Measurements from ENCODE around the gene SLC12A9. TPM values are rescaled to one million over a fixed set of nuclear protein-coding genes. Genes with fewer than 3 reads are reported as not detected.
A peak's percentile ranks its signal among the peaks of the same experiment; 100 is the strongest.

SLC12A9 gene
- total RNA-seq, 1 donor: 22.6 TPM

DNA sequence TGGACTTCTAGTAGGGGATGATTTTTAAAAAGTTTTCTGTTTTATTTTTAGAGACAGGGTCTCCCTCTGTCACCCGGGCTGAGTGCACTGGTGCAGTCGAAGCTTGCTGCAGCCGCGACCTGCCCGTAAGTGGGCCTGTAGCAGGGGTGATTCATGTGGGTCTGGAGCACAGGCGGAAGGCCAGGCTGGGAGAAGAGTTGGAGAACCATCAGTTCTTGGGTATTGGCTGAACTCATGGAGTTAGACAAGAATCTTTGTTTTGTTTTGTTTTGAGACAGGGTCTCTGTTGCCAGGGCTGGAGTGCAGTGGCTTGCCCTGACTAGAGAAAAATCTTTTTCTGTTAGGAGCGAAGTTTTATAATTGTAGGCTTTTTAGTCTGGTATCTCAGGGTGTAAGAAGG lies 28.1 kb downstream of the SLC12A9 start:
- no peak overlapping the region for H3K4me3 ChIP-seq (ENCODE audit: low read length)
- no peaks in the 10 kb centered on the region for H3K27me3 ChIP-seq (ENCODE audit: insufficient read depth, low read length)
- peaks cover 19% of the 10 kb centered on the region for H3K4me1 ChIP-seq (ENCODE audit: insufficient read depth, low read length)
- H3K9me3 ChIP-seq (ENCODE audit: low read depth, low read length): no peaks in the 10 kb centered on the region

DNA sequence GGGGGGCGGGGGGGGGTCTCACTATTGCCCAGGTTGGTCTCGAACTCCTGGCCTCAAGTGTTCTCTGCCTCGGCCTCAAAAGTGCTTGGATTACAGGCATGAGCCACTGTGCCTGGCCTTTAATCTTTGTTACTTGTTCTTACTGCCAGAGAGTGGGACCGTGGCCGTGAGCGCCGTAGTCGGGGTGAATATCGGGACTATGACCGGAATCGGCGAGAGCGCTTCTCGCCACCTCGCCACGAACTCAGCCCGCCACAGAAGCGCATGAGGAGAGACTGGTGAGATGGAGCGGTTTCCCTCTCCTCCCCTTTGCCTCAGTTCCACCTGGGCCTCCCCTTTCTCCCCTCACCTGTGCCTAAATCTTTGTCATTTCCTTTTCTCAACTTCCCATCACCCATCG lies 28.6 kb downstream of the SLC12A9 start:
- H3K9me3 ChIP-seq (ENCODE audit: low read depth, low read length): no peaks in the 10 kb centered on the region
- peaks cover 16% of the 10 kb centered on the region for H3K4me1 ChIP-seq (ENCODE audit: insufficient read depth, low read length)
- H3K4me3 ChIP-seq (ENCODE audit: low read length): no peak overlapping the region
- H3K27me3 ChIP-seq (ENCODE audit: insufficient read depth, low read length): no peaks in the 10 kb centered on the region

DNA sequence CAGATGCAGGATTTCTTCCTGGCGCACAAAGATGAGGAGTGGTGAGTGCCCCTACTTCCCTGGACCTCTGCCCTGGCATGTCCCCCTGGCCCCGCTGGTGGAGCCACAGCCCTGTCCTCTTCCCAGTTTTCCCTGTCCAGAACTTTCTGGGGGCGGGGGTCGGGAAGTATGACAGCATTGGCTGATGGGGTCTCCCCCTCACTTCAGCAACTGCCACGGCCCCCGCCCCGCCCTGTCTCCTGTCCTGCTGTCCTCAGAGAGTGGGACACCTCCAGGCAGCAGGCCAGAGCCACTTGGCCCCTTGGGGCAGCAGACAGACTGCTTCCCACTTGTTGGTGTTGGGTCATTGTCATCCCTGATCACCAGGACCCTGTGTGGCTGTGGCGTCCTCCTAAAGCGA lies 29.7 kb downstream of the SLC12A9 start:
- H3K4me1 ChIP-seq (ENCODE audit: insufficient read depth, low read length): peaks cover 16% of the 10 kb centered on the region

DNA sequence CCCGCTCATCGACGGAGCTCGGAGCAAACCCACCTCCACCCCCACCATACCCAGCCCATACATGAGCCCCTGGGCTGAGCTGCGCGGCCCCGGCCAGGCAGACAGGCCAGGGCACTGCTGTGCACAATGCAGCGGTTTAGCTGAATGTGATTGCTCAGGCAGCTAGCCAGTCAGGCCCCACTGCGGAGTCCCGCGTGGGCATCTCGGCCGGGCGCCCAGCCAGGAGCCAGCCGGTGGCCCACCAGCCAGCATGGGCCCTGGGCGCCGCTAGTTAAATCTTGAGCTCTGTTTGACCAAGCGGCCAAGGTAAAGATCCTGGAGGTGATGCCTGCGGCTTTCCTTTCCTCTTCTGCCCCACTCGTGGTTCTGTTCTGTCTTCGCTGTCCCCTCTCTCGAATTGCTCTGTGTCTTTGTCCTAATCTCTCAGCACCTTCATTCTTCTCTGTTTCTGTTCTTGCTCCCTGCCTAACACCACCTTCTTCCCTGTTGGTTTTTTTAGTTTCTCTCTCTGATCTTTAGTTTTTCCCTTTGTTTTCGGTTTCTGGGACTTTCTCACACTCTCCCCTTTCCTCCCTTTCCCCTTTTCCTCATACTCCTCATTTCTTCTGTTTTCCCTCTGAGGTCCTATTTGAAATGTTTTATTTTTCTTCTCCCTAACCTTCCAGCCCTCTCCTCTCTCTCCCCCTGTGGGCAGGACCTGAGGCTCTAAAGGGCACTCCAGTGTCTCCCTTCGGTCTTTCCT lies 30.4 kb downstream of the SLC12A9 start:
- H3K4me3 ChIP-seq (ENCODE audit: low read length): no peak overlapping the region
- no peaks in the 10 kb centered on the region for H3K27me3 ChIP-seq (ENCODE audit: insufficient read depth, low read length)
- H3K4me1 ChIP-seq (ENCODE audit: insufficient read depth, low read length): peaks cover 24% of the 10 kb centered on the region
- H3K9me3 ChIP-seq (ENCODE audit: low read depth, low read length): no peaks in the 10 kb centered on the region

More for the DNA sequence above, 29.7 kb downstream of the SLC12A9 start:
- Histone ChIP-seq H3K9me3 (ENCODE audit: low read depth, low read length) (no peaks in the 10 kb centered on the region), H3K4me3 (ENCODE audit: low read length) (no peak overlapping the region), H3K27me3 (ENCODE audit: insufficient read depth, low read length) (no peaks in the 10 kb centered on the region)

DNA sequence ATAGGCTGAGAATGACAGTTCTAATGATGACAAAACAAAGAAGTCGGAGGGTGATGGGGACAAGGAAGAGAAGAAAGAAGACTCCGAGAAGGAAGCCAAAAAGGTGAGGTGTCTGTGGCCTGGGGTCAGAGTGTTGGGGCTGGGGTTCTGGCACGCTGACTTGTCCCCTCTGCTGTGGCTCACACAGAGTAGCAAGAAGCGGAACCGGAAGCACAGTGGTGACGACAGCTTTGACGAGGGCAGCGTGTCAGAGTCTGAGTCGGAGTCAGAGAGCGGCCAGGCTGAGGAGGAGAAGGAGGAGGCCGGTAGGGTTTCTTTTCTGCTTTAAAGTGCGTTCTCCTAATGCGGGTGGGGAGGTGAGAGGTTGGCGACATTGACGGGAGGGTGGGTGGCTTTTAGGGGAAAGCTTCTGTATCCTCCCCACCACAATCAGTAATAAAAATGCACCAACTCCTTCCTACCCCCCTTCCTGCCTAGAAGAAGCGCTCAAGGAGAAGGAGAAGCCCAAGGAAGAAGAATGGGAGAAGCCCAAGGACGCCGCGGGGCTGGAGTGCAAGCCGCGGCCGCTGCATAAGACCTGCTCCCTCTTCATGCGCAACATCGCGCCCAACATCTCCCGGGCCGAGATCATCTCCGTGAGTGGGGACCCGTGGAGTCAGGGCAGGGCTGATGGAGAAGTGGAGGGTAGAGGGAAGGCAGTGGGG lies 32.4 kb downstream of the SLC12A9 start:
- H3K9me3 ChIP-seq (ENCODE audit: low read depth, low read length): no peaks in the 10 kb centered on the region
- peaks cover 39% of the 10 kb centered on the region for H3K4me1 ChIP-seq (ENCODE audit: insufficient read depth, low read length)
- H3K4me3 ChIP-seq (ENCODE audit: low read length): no peak overlapping the region
- H3K27me3 ChIP-seq (ENCODE audit: insufficient read depth, low read length): no peaks in the 10 kb centered on the region

DNA sequence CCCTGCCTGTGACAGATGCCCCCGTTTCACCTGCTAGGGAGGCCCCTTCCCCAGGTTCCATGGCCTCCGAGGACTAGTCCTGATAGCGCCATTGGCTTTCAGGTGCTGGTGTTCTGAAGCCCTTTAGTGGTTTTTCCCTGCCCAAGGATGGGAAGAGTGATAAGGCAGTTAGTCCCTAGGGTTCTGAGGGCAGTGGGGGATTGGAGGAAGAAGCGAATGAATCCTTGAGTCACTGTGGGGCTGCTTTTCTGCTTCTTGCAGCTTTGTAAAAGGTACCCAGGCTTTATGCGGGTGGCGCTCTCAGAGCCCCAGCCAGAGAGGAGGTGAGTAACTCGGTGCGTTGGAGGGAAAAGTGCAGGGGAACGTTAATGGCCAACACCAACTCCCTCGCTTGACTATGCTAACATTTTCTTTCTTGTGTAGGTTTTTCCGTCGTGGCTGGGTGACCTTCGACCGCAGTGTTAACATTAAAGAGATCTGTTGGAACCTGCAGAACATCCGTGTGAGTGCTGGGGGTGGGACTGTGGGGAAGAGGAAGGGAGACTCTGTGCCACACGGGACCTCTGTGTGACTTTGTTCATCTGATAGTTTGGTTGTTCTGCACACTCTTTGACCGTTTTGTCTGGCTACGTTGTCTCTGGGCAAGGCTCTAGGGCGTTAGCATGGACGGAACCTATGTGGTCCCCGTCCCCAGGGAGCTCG lies 33.1 kb downstream of the SLC12A9 start:
- H3K9me3 ChIP-seq (ENCODE audit: low read depth, low read length): no peaks in the 10 kb centered on the region
- H3K4me1 ChIP-seq (ENCODE audit: insufficient read depth, low read length): peaks cover 46% of the 10 kb centered on the region
- H3K27me3 ChIP-seq (ENCODE audit: insufficient read depth, low read length): peaks cover 2% of the 10 kb centered on the region
- no peak overlapping the region for H3K4me3 ChIP-seq (ENCODE audit: low read length)

DNA sequence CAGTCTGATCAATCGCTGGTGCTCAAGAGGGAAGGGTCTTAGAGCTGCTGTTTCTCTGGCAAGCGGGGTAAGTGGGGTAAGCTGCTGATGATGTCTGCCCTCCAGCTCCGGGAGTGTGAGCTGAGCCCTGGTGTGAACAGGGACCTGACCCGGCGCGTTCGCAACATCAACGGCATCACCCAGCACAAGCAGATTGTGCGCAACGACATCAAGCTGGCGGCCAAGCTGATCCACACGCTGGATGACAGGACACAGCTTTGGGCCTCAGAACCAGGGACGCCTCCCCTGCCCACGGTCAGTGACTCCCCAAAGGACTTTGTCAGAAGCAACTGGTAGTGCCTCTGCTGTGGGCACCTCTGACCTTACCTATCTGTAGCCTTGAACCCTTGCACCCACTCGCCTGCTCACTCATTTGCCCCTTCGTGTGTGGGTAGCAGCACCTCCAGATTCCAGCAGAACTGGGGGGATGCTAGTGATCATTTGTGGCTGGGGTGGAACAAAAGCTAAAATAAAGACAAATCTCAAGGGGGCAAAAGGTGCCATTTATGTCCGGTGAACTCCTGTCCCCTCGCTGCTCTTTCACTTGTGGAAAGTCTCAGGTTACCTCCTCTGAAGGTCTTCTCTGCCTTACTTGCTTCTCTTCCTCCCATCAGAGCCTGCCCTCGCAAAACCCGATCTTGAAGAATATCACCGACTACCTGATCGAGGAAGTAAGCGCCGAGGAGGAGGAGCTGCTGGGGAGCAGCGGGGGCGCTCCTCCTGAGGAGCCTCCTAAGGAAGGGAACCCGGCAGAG lies 33.8 kb downstream of the SLC12A9 start:
- Histone ChIP-seq H3K27me3 (ENCODE audit: insufficient read depth, low read length) (peaks cover 9% of the 10 kb centered on the region), H3K9me3 (ENCODE audit: low read depth, low read length) (no peaks in the 10 kb centered on the region), H3K4me3 (ENCODE audit: low read length) (no peak overlapping the region), H3K4me1 (ENCODE audit: insufficient read depth, low read length) (peaks cover 53% of the 10 kb centered on the region)

DNA sequence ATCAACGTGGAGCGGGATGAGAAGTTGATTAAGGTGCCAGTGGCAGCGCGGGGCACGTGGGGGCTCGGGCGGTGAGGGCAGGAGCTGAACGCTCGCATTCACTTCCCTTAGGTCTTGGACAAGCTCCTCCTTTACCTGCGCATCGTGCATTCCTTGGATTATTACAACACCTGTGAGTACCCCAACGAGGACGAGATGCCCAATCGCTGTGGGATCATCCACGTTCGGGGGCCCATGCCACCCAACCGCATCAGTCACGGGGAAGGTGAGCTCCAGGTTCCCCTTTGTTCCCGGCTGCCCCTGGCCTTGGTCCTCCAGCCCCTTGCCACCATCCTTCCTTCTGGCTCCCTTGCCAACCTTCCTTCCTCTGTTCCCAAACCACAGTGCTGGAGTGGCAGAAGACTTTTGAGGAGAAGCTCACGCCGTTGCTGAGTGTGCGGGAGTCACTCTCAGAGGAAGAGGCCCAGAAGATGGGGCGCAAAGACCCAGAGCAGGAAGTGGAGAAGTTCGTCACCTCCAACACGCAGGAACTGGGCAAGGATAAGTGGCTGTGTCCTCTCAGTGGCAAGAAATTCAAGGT lies 34.5 kb downstream of the SLC12A9 start:
- H3K4me3 ChIP-seq (ENCODE audit: low read length): no peak overlapping the region
- H3K27me3 ChIP-seq (ENCODE audit: insufficient read depth, low read length): peaks cover 16% of the 10 kb centered on the region
- peaks cover 53% of the 10 kb centered on the region for H3K4me1 ChIP-seq (ENCODE audit: insufficient read depth, low read length)
- H3K9me3 ChIP-seq (ENCODE audit: low read depth, low read length): no peaks in the 10 kb centered on the region

DNA sequence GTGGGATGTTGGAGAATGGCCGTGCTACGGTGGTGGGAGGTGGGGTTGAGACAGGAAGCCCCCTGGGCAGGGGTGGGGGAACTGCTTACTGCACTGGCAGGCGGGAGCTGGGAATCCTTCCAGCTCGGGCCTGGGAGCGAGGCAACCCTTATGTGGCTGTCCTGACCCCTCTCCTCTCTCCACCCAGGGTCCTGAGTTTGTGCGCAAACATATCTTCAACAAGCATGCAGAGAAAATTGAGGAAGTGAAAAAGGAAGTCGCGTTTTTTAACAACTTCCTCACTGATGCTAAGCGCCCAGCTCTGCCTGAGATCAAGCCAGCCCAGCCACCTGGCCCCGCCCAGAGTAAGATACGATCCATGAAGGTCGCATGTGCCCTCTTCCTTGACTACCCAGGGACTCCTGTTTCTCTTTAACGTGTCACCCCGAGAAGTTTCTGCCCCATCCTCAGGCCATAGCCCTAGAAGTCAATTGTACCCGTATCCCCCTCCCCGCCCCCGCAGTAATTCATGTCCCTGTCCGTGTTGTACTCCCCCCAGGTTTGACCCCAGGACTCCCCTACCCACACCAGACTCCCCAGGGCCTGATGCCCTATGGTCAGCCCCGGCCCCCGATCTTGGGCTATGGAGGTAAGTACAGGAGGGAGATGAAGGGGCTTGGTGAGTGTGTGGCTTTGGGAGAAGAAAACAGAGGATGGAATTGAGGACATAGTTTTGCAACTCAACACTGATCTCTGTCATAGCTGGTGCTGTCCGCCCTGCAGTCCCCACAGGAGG lies 35.2 kb downstream of the SLC12A9 start:
- H3K9me3 ChIP-seq (ENCODE audit: low read depth, low read length): no peaks in the 10 kb centered on the region
- peaks cover 23% of the 10 kb centered on the region for H3K27me3 ChIP-seq (ENCODE audit: insufficient read depth, low read length)
- no peak overlapping the region for H3K4me3 ChIP-seq (ENCODE audit: low read length)
- H3K4me1 ChIP-seq (ENCODE audit: insufficient read depth, low read length): peaks cover 53% of the 10 kb centered on the region

DNA sequence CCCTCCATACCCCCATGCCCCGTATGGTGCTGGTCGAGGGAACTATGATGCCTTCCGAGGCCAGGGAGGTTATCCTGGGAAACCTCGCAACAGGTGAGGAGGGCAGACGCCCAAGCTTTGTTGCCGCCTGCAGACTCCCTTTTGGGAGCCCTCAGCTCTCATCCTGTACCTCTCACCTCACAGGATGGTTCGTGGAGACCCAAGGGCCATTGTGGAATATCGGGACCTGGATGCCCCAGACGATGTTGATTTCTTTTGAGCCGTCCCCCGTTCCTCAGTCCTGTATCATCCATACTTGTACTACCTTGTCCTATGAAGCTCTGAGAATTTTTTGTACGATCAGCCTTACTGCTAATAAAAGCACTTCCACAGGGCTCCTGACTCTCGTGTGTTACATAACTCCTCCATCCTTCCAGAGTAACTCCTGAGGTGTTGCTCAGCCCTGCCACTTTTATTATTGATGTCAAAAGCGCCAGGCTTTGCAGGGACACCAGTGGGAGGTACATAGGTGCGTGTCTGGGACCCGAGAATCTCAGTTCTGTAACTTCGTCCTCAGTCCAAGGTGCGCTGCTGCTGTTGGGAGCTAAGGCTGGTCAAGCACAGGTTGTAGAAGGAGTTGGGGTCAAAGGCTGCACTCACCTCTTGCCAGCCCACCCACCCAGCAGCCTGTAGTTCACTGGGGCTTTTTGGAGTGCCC lies 35.9 kb downstream of the SLC12A9 start:
- H3K9me3 ChIP-seq (ENCODE audit: low read depth, low read length): no peaks in the 10 kb centered on the region
- H3K4me3 ChIP-seq (ENCODE audit: low read length): no peak overlapping the region
- peaks cover 29% of the 10 kb centered on the region for H3K27me3 ChIP-seq (ENCODE audit: insufficient read depth, low read length)
- H3K4me1 ChIP-seq (ENCODE audit: insufficient read depth, low read length): peaks cover 53% of the 10 kb centered on the region

DNA sequence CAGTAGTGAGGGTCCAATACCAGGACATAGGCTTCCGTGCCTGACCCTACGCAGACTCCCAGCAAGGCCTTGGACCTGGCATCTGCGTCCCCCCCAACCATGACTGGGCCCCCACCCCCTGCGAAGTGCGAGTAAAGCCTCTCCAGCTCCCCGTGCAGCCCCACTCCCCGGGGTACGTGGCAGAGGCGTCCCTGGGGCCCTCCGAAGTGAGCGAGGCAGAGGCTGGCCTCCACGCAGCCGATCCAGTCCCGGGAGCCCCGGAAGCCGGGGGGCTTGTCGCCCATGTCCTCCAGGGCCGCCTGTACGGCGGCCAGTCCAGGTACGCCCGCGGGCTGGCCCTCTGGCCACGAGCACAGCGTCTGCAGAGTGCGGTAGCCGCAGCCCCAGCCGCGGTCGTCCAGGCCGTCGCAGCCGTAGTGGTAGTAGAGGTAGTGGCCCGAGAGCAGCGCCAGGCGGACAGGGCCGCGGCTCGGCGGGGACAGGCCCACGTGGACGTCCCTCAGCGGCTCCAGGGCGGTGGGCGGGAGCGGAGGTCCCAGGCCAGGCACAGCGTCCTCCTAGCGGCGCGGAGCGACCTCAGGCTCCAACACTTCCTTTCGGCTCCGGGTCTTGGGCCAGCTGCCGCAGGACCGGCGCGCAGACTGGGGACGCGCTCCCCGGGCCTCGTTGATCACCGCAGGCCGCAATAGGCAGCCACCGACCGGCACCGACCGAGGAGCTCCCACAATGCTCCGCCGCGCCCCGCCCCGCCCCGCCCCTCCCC lies 36.7 kb downstream of the SLC12A9 start, which contains the start of gene UFSP1:
Gene UFSP1 (minus strand): TSS at position 728 of the 763 bp plus-strand sequence. CDS start 444 bp downstream, at position 284.
- Histone ChIP-seq H3K27me3 (ENCODE audit: insufficient read depth, low read length) (peaks cover 34% of the 10 kb centered on the region), H3K4me3 (ENCODE audit: low read length) (peak within 1 kb of the TSS; percentile 58), H3K4me1 (ENCODE audit: insufficient read depth, low read length) (peaks cover 53% of the 10 kb centered on the region)

DNA sequence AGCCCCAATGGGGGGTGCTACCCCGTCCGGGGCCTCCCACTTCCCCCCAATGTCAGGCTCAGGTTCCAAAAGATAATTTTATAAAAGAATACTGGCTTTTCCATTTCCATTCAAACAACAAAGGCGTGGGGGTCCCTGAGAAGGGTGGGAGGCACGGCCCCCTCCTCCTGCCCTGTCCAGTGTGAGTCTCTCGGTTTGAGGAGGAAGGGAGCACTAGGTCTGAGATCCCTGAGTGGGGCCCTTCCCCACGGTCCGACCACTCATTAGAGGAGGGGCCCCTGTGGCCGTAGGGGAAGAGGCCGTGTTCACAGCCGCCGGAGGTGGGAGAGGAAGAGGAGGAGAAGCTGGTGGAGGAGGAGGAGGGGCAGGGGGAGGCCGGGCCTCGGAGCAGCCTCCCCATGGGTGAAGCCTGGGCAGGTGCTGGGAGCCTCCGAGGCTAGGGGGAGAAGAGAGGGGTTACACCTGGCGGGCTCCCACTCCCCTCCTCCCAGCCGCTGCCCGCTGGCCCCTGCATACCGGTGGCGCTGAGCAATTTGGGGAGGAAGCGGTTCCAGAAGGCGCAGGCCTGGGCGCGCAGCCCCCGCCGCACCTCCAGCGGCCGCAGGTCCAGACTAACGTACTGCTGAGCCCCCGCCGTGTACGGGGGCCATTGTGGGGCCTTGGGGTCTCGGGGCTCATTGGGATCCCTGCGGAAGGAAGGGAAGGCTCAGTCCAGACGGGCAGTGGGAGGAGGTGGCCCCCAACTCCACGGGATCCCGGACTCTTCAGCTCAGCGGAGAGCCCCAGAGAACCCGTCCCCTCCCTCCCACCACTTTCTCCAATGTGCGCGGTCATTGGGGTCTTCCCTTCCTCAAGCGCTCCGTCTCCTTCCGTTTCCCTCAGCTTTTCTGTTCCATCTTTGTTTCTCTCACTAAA lies 38.4 kb downstream of the SLC12A9 start:
- H3K9me3 ChIP-seq (ENCODE audit: low read depth, low read length): no peaks in the 10 kb centered on the region
- peak overlapping the region; percentile 44 for H3K4me3 ChIP-seq (ENCODE audit: low read length)
- H3K27me3 ChIP-seq (ENCODE audit: insufficient read depth, low read length): peaks cover 43% of the 10 kb centered on the region
- peaks cover 59% of the 10 kb centered on the region for H3K4me1 ChIP-seq (ENCODE audit: insufficient read depth, low read length)

More for the DNA sequence above, 36.7 kb downstream of the SLC12A9 start, which contains the start of gene UFSP1:
- no peaks in the 10 kb centered on the region for H3K9me3 ChIP-seq (ENCODE audit: low read depth, low read length)

Measured in mononuclear cell (primary cell).